Measurements from ENCODE around the gene TOLLIP. TPM values are rescaled to one million over a fixed set of nuclear protein-coding genes. Genes with fewer than 3 reads are reported as not detected.

Gene TOLLIP
- total RNA-seq, 1 experiment from 2014 or later, result 53.4 TPM

GRCh38 chr11:1351278-1351937 lies 42.0 kb upstream of the TOLLIP start:
- BruUV-seq (replicated peaks), result no TSS peak
- CTCF ChIA-PET, result no interaction called here
- Mint-ChIP-seq H3K27me3 (ENCODE audit: unreplicated experiment) (peaks cover 76% of the 10 kb centered on the region), H3K9me3 (ENCODE audit: low read depth, unreplicated experiment) (no peaks in the 10 kb centered on the region), H3K36me3 (ENCODE audit: insufficient read depth, unreplicated experiment) (peaks cover 5% of the 10 kb centered on the region), H3K4me1 (ENCODE audit: low read depth, unreplicated experiment) (peaks cover 6% of the 10 kb centered on the region), H3K4me3 (ENCODE audit: low read depth, unreplicated experiment) (no peak overlapping the region), H3K27ac (ENCODE audit: unreplicated experiment) (no peak overlapping the region)
- TF ChIP-seq CTCF (IDR thresholded peaks at IDR 0.05; ENCODE audit: unreplicated experiment), result no peak
- intact Hi-C loops (cut with micrococcal nuclease; ENCODE audit: unreplicated experiment), result loop anchor here (1.0 kb wide), 1 partner anchor 12 kb away; no protein-coding TSS in a partner anchor
- DNase-seq, result no peak

- Mint-ChIP-seq H3K27ac (ENCODE audit: unreplicated experiment) (no peak overlapping the region), H3K27me3 (ENCODE audit: unreplicated experiment) (peaks cover 76% of the 10 kb centered on the region), H3K4me1 (ENCODE audit: low read depth, unreplicated experiment) (no peaks in the 10 kb centered on the region), H3K4me3 (ENCODE audit: low read depth, unreplicated experiment) (no peak overlapping the region), H3K9me3 (ENCODE audit: low read depth, unreplicated experiment) (no peaks in the 10 kb centered on the region), H3K36me3 (ENCODE audit: insufficient read depth, unreplicated experiment) (peaks cover 5% of the 10 kb centered on the region)
- intact Hi-C loops (cut with micrococcal nuclease; ENCODE audit: unreplicated experiment), result no loop called here
- DNase-seq, result no peak
- no peak for TF ChIP-seq CTCF (IDR thresholded peaks at IDR 0.05; ENCODE audit: unreplicated experiment)
- CTCF ChIA-PET, result no interaction called here
- BruUV-seq (replicated peaks), result no TSS peak
Observed at GRCh38 chr11:1350086-1350725, 40.8 kb upstream of the TOLLIP start.

- TF ChIP-seq CTCF (IDR thresholded peaks at IDR 0.05; ENCODE audit: unreplicated experiment), result no peak
Observed at GRCh38 chr11:1349327-1350041, 40.1 kb upstream of the TOLLIP start.

GRCh38 chr11:1348796-1349326 lies 39.4 kb upstream of the TOLLIP start:
- H3K9me3 Mint-ChIP-seq (ENCODE audit: low read depth, unreplicated experiment), result no peaks in the 10 kb centered on the region
- BruUV-seq (replicated peaks), result no TSS peak
- TF ChIP-seq CTCF (IDR thresholded peaks at IDR 0.05; ENCODE audit: unreplicated experiment), result no peak
- H3K36me3 Mint-ChIP-seq (ENCODE audit: insufficient read depth, unreplicated experiment), result peaks cover 5% of the 10 kb centered on the region
- CTCF ChIA-PET, result no interaction called here
- peaks cover 71% of the 10 kb centered on the region for H3K27me3 Mint-ChIP-seq (ENCODE audit: unreplicated experiment)
- intact Hi-C loops (cut with micrococcal nuclease; ENCODE audit: unreplicated experiment), result no loop called here
- no peak overlapping the region for H3K4me3 Mint-ChIP-seq (ENCODE audit: low read depth, unreplicated experiment)
- H3K4me1 Mint-ChIP-seq (ENCODE audit: low read depth, unreplicated experiment), result no peaks in the 10 kb centered on the region
- DNase-seq, result no peak
- H3K27ac Mint-ChIP-seq (ENCODE audit: unreplicated experiment), result no peak overlapping the region

More at GRCh38 chr11:1349327-1350041, 40.1 kb upstream of the TOLLIP start:
- Mint-ChIP-seq H3K27me3 (ENCODE audit: unreplicated experiment) (peaks cover 71% of the 10 kb centered on the region), H3K4me3 (ENCODE audit: low read depth, unreplicated experiment) (no peak overlapping the region), H3K4me1 (ENCODE audit: low read depth, unreplicated experiment) (no peaks in the 10 kb centered on the region), H3K27ac (ENCODE audit: unreplicated experiment) (no peak overlapping the region), H3K36me3 (ENCODE audit: insufficient read depth, unreplicated experiment) (peaks cover 5% of the 10 kb centered on the region), H3K9me3 (ENCODE audit: low read depth, unreplicated experiment) (no peaks in the 10 kb centered on the region)
- DNase-seq, result no peak
- CTCF ChIA-PET, result no interaction called here
- intact Hi-C loops (cut with micrococcal nuclease; ENCODE audit: unreplicated experiment), result no loop called here
- no TSS peak for BruUV-seq (replicated peaks)
